Renal pelvis (tissue), 4 donors: Measurements from ENCODE around the gene FAM20B. TPM values are rescaled to one million over a fixed set of nuclear protein-coding genes. Genes with fewer than 3 reads are reported as not detected.

Experiments
- DNase-seq: peaks from one replicate; pipeline ENCODE4 v3.0.0-alpha.2; 2013
- polyA plus RNA-seq, 3 donors: library from polyadenylated mRNA; unstranded; fragments of 120-200 nt; gene quantifications; one replicate each; pipeline ENCODE4 v1.2.1, GENCODE V29; 2013; ENCODE audit not compliant: insufficient read length in 3 of 3

FAM20B gene
- polyA plus RNA-seq, 3 donors = 36.9 to 42.5 (median 40.1) TPM

- no peak for DNase-seq
These were observed 62.0 kb downstream of the FAM20B start for GRCh38 chr1:179087665-179088064.

- no peak for DNase-seq
These were observed 64.3 kb downstream of the FAM20B start for GRCh38 chr1:179089827-179090482.

- no peak for DNase-seq
These were observed 64.8 kb downstream of the FAM20B start for GRCh38 chr1:179090522-179090921.

GRCh38 chr1:179090923-179091322 lies 65.2 kb downstream of the FAM20B start:
- DNase-seq = no peak

- no peak for DNase-seq
These were observed 66.0 kb downstream of the FAM20B start for GRCh38 chr1:179091691-179092165.

- no peak for DNase-seq
These were observed 67.3 kb downstream of the FAM20B start for GRCh38 chr1:179092896-179093461.

GRCh38 chr1:179094818-179095217 lies 69.1 kb downstream of the FAM20B start:
- DNase-seq = no peak

- DNase-seq = no peak
These were observed 69.7 kb downstream of the FAM20B start for GRCh38 chr1:179095377-179095776.

- no peak for DNase-seq
These were observed 70.2 kb downstream of the FAM20B start for GRCh38 chr1:179095924-179096323.

GRCh38 chr1:179099891-179100290 lies 74.2 kb downstream of the FAM20B start:
- no peak for DNase-seq

- no peak for DNase-seq
These were observed 75.9 kb downstream of the FAM20B start for GRCh38 chr1:179101566-179101965.

- no peak for DNase-seq
These were observed 78.3 kb downstream of the FAM20B start for GRCh38 chr1:179103999-179104398.

GRCh38 chr1:179104611-179105250 lies 79.0 kb downstream of the FAM20B start:
- no peak for DNase-seq

- no peak for DNase-seq
These were observed 79.7 kb downstream of the FAM20B start for GRCh38 chr1:179105393-179105792.

GRCh38 chr1:179107706-179108629 lies 82.3 kb downstream of the FAM20B start:
- no peak for DNase-seq

- no peak for DNase-seq
These were observed 83.0 kb downstream of the FAM20B start for GRCh38 chr1:179108644-179109043.

- DNase-seq = no peak
These were observed 89.5 kb downstream of the FAM20B start for GRCh38 chr1:179115181-179115580.

GRCh38 chr1:179119513-179119912 lies 93.8 kb downstream of the FAM20B start:
- DNase-seq = no peak

GRCh38 chr1:179120736-179121135 lies 95.0 kb downstream of the FAM20B start:
- DNase-seq = no peak

- peak; percentile 45 for DNase-seq
These were observed 95.7 kb downstream of the FAM20B start for GRCh38 chr1:179121159-179121938.

- no peak for DNase-seq
These were observed 99.2 kb downstream of the FAM20B start for GRCh38 chr1:179124873-179125272.
